Tibial artery (tissue), 4 donors: Measurements from ENCODE around the gene GRIN2A.

Experiments
- DNase-seq, 2 donors: peaks; one replicate each; pipeline ENCODE4 v3.0.0-alpha.2; 2019
- H3K27ac ChIP-seq, 2 donors: fragments of 200-600 bp; sonication (generic) in 1 of 2; 1 replicate in 1 of 2; 2 replicates in 1 of 2; pipeline ENCODE4 v1.5.1; 2018 to 2019; ENCODE audit warnings: mild to moderate bottlenecking in 1 of 2
- H3K27me3 ChIP-seq, 2 donors: fragments of 200-600 bp; sonication (generic) in 1 of 2; one replicate each; pipeline versions ENCODE4 v1.5.1 to v1.6.0; 2016 to 2019
- H3K36me3 ChIP-seq, 3 donors: fragments of 200-600 bp; sonication (generic) in 2 of 3; one replicate each; pipeline ENCODE4 v1.5.1; 2016 to 2019; ENCODE audit warnings: mild to moderate bottlenecking in 2 of 3
- H3K4me1 ChIP-seq, 4 donors: fragments of 200-600 bp; sonication (generic) in 2 of 4; 1 replicate in 3 of 4; 2 replicates in 1 of 4; pipeline ENCODE4 v1.5.1; 2016 to 2019
- H3K4me3 ChIP-seq, 2 donors: fragments of 200-600 bp; sonication (generic) in 1 of 2; 1 replicate in 1 of 2; 2 replicates in 1 of 2; pipeline ENCODE4 v1.5.1; 2018 to 2019; ENCODE audit warnings: mild to moderate bottlenecking in 2 of 2
- H3K9me3 ChIP-seq, 3 donors: fragments of 200-600 bp; sonication (generic) in 1 of 3; one replicate each; pipeline ENCODE4 v1.5.1; 2016 to 2019
- CTCF ChIP-seq, 2 experiments: fragments of 200-600 bp in 1 of 2; fragments of 450-650 bp in 1 of 2; IDR thresholded peaks; one replicate each; pipeline ENCODE4 v1.5.1; 2017 to 2019; ENCODE audit warnings: antibody characterized with exemption in 2 of 2, mild to moderate bottlenecking in 1 of 2, moderate library complexity in 1 of 2
- intact Hi-C: fragments of 100-400 bp; cut with DNase I; formaldehyde crosslinking; loops from one replicate; pipeline ENCODE4 v1.15.0; 2023; ENCODE audit warnings: low total_unique reads

Gene GRIN2A

DNA sequence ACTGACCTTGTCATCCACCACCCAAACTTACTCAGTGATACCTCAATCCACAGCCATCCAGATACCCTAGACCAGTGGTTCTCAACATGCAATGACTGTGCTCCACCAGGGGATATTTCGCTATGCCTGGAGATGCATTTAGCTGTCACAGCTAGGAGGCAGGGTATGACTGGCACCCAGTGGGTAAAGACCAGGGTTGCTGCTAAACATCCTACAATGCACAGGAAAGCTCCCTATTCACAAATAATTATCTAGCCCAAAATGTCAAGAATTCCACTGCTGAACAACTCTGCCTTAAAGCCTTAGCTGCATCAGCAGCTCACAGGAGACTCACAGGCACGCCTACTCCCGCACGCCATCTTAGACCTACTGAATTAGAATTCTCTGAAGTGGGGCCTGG, 212.6 kb downstream of the GRIN2A start:
- intact Hi-C loops, result no loop called here
- H3K4me1 ChIP-seq, result no peaks in the 10 kb centered on the region
- H3K27me3 ChIP-seq, result no peaks in the 10 kb centered on the region
- H3K27ac ChIP-seq, result no peak overlapping the region
- H3K4me3 ChIP-seq, result no peak overlapping the region
- H3K36me3 ChIP-seq, result no peaks in the 10 kb centered on the region
- no peak for DNase-seq
- no peak for TF ChIP-seq CTCF (IDR thresholded peaks at IDR 0.05)
- no peaks in the 10 kb centered on the region for H3K9me3 ChIP-seq

DNA sequence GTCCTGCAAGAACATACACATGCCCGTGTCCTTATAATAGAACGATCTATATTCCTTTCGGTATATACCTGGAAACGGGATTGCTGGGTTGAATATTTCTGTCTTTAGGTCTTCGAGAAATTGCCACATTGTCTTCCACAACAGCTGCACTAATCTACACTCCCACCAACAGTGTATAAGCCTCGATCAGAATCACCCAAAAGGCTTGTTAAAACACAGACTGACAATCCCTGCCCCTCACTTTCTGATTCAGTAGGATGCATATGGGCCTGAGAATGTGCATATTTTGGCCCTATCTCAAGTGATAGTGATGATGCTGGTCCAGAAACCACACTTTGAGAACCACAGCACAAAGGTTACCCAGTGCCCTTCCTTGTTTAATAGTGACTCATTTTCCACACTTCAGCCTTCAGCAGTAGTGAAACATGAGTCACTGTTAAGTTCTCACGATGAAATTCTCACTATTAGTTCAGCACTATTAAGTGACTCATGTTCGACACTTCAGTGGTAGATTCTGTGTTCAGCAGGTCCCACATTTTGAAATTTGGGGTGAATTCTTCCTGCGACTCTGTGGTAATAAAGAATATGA, 215.6 kb downstream of the GRIN2A start:
- Histone ChIP-seq H3K4me3 (no peak overlapping the region), H3K4me1 (no peaks in the 10 kb centered on the region), H3K36me3 (no peaks in the 10 kb centered on the region), H3K27me3 (no peaks in the 10 kb centered on the region), H3K27ac (no peak overlapping the region), H3K9me3 (no peaks in the 10 kb centered on the region)
- no peak for DNase-seq
- intact Hi-C loops, result no loop called here
- no peak for TF ChIP-seq CTCF (IDR thresholded peaks at IDR 0.05)

DNA sequence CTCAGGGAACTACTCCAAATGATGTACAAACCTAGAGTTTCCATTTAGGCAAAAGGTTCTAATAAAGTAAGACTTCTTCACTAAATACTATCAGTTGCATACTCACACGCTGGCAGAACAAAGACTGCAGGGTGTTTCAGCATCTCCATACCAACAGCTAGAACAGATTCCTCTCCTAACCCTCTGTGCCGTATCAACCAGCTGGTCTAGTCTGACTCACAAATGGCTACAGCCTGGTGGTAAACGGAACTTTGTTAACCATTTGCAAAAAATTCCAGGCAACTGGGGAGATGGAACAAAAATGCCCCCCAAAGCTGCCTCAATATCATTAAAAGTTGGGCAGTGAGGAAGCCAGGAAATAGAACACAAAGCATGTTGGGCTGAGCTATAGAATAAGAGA, 217.1 kb downstream of the GRIN2A start:
- Histone ChIP-seq H3K9me3 (no peaks in the 10 kb centered on the region), H3K27ac (no peak overlapping the region), H3K36me3 (no peaks in the 10 kb centered on the region), H3K27me3 (no peaks in the 10 kb centered on the region), H3K4me3 (no peak overlapping the region), H3K4me1 (no peaks in the 10 kb centered on the region)
- intact Hi-C loops, result no loop called here
- no peak for DNase-seq
- no peak for TF ChIP-seq CTCF (IDR thresholded peaks at IDR 0.05)

GRCh38 chr16:9964426-9964825, 217.8 kb downstream of the GRIN2A start:
- TF ChIP-seq CTCF (IDR thresholded peaks at IDR 0.05), result no peak
- no peaks in the 10 kb centered on the region for H3K36me3 ChIP-seq
- no peak for DNase-seq

DNA sequence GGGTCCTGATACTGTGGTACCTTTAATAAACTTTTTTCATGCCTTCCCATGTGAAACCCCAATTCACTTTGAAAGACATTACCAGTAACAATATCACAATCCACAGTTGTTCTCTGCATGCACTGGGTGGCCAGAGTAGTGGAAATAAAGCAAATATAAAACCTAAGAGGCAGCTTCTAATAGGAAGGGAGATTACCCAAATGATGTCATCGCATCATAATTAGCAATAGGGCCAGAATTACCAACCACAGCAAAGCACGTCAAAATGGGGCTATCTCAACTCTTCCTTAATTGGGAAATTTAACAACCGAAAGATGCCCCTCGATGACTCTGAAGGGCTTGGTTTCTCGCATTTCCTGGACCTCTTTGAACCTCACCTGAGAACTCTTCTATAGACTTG, 224.8 kb downstream of the GRIN2A start:
- Histone ChIP-seq H3K4me3 (no peak overlapping the region), H3K4me1 (peaks cover 0 to 10% (median 6%) of the 10 kb centered on the region in 4 donors), H3K27ac (no peak overlapping the region), H3K27me3 (peaks cover 0 to 6% of the 10 kb centered on the region in 2 donors), H3K9me3 (no peaks in the 10 kb centered on the region), H3K36me3 (no peaks in the 10 kb centered on the region)
- no peak for DNase-seq
- TF ChIP-seq CTCF (IDR thresholded peaks at IDR 0.05), result no peak
- intact Hi-C loops, result no loop called here

More at GRCh38 chr16:9964426-9964825, 217.8 kb downstream of the GRIN2A start:
- H3K27ac ChIP-seq, result no peak overlapping the region
- intact Hi-C loops, result no loop called here
- no peak overlapping the region for H3K4me3 ChIP-seq
- H3K27me3 ChIP-seq, result no peaks in the 10 kb centered on the region
- no peaks in the 10 kb centered on the region for H3K4me1 ChIP-seq
- no peaks in the 10 kb centered on the region for H3K9me3 ChIP-seq

DNA sequence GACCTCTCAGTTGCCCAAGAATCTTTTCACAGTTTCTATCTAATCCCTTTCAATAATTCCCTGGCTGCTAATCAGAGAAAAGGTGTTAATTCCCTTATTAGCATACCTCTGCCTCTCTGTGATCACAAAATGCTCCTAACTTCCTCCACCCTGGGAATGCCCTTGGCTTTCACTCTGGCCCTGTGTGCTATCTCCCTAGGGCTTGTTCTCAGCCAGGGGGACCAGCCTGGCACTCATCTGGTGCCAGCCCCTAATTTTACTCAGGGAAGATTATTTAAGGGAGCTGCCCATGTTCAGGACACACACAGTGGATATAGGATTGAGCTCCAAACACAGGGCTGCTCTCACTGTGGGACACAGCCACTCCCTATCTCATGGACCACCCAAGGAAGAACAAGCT, 225.2 kb downstream of the GRIN2A start:
- H3K27ac ChIP-seq, result no peak overlapping the region
- no peaks in the 10 kb centered on the region for H3K36me3 ChIP-seq
- peaks cover 0 to 6% of the 10 kb centered on the region in 2 donors for H3K27me3 ChIP-seq
- H3K9me3 ChIP-seq, result no peaks in the 10 kb centered on the region
- TF ChIP-seq CTCF (IDR thresholded peaks at IDR 0.05), result no peak
- H3K4me3 ChIP-seq, result no peak overlapping the region
- DNase-seq, result no peak
- peaks cover 0 to 10% (median 6%) of the 10 kb centered on the region in 4 donors for H3K4me1 ChIP-seq
- intact Hi-C loops, result no loop called here
